Hepatocyte (in vitro differentiated cells): ENCODE results near the gene KIF3B. TPM values are rescaled to one million over a fixed set of nuclear protein-coding genes. Genes with fewer than 3 reads are reported as not detected.
A peak's percentile ranks its signal among the peaks of the same experiment; 100 is the strongest.

Source experiments
- DNase-seq: peaks from one replicate; pipeline ENCODE4 v3.0.0-alpha.2; 2016; ENCODE audit warnings: low spot score
- H2AFZ ChIP-seq: fragments of 200-600 bp; sonication (generic); 2 replicates; pipeline ENCODE4 v1.6.0; 2016; ENCODE audit warnings: antibody characterized with exemption, mild to moderate bottlenecking
- H3K27ac ChIP-seq: fragments of 200-600 bp; sonication (generic); 2 replicates; pipeline ENCODE4 v1.5.1; 2016; ENCODE audit warnings: mild to moderate bottlenecking
- H3K27me3 ChIP-seq: fragments of 200-600 bp; sonication (generic); 2 replicates; pipeline ENCODE4 v1.6.1; 2016
- H3K36me3 ChIP-seq: fragments of 200-600 bp; sonication (generic); replicated peaks from 2 replicates; pipeline ENCODE4 v1.5.1; 2016; ENCODE audit warnings: low read depth; ENCODE audit not compliant: insufficient read depth
- H3K4me1 ChIP-seq: fragments of 200-600 bp; sonication (generic); 2 replicates; pipeline ENCODE4 v1.5.1; 2016; ENCODE audit warnings: mild to moderate bottlenecking, moderate library complexity; ENCODE audit not compliant: insufficient read depth
- H3K4me2 ChIP-seq: fragments of 200-600 bp; sonication (generic); 2 replicates; pipeline ENCODE4 v1.6.0; 2016
- H3K4me3 ChIP-seq: fragments of 200-600 bp; sonication (generic); 2 replicates; pipeline ENCODE4 v1.5.1; 2016; ENCODE audit warnings: mild to moderate bottlenecking
- H3K79me2 ChIP-seq: fragments of 200-600 bp; sonication (generic); 2 replicates; pipeline ENCODE4 v1.6.0; 2017; ENCODE audit warnings: mild to moderate bottlenecking
- H3K9me2 ChIP-seq: fragments of 200-600 bp; sonication (generic); replicated peaks from 2 replicates; pipeline ENCODE4 v1.6.0; 2017; ENCODE audit warnings: mild to moderate bottlenecking; ENCODE audit not compliant: insufficient read depth
- H3K9me3 ChIP-seq: fragments of 200-600 bp; sonication (generic); 2 replicates; pipeline ENCODE4 v1.5.1; 2016; ENCODE audit warnings: low read depth, mild to moderate bottlenecking
- H4K20me1 ChIP-seq: fragments of 200-600 bp; sonication (generic); 2 replicates; pipeline ENCODE4 v1.6.0; 2016; ENCODE audit warnings: mild to moderate bottlenecking; ENCODE audit not compliant: insufficient read depth, poor library complexity, severe bottlenecking
- CTCF ChIP-seq: fragments of 200-600 bp; sonication (generic); IDR thresholded peaks from 2 replicates; pipeline ENCODE4 v1.5.1; 2016; ENCODE audit warnings: antibody characterized with exemption, mild to moderate bottlenecking; ENCODE audit not compliant: poor library complexity
- EZH2 ChIP-seq: fragments of 200-600 bp; sonication (generic); IDR thresholded peaks from 2 replicates; pipeline ENCODE4 v1.6.1; 2016; ENCODE audit warnings: antibody characterized with exemption, mild to moderate bottlenecking, borderline replicate concordance
- EZH2phosphoT487 ChIP-seq: fragments of 200-600 bp; sonication (generic); IDR thresholded peaks from one replicate; pipeline ENCODE4 v1.6.1; 2018; ENCODE audit warnings: antibody characterized with exemption, mild to moderate bottlenecking, low read depth, moderate library complexity; ENCODE audit not compliant: unreplicated experiment, severe bottlenecking
- WGBS: methylation state at CpG from one replicate; pipeline ENCODE4 v1.1.6; 2016; ENCODE audit warnings: low lambda C conversion rate; ENCODE audit errors: missing lambda C conversion rate; 5-methylcytosine and 5-hydroxymethylcytosine counted together
- polyA plus RNA-seq: library from polyadenylated mRNA; unstranded; fragments of >200 nt; fragmentation: Nextera tagmentation; extraction: Ambion mirVana; gene quantifications from 2 replicates; pipeline ENCODE4 v1.2.1, GENCODE V29; 2016
- total RNA-seq: library from RNA; depleted of rRNA; stranded (reverse); fragments of >200 nt; gene quantifications from 2 replicates; pipeline ENCODE4 v1.2.3, GENCODE V29; 2014

The KIF3B gene
- 31.2 and 32.0 TPM in 2 replicates for total RNA-seq
- polyA plus RNA-seq: 9.1 and 11.7 TPM in 2 replicates

- H3K4me2 ChIP-seq: peak within 1 kb of the TSS; percentile 90
- no peaks in the 10 kb centered on the region for H3K9me3 ChIP-seq
- H3K27me3 ChIP-seq: no peaks in the 10 kb centered on the region
- peak within 1 kb of the TSS; percentile 94 for H3K4me3 ChIP-seq
- H3K79me2 ChIP-seq: peaks cover 48% of the 10 kb centered on the region
- TF ChIP-seq CTCF: no peak
- TF ChIP-seq EZH2phosphoT487: no peak
- TF ChIP-seq EZH2: no peak
- no peaks in the 10 kb centered on the region for H3K36me3 ChIP-seq
- DNase-seq: peak; percentile 96
- 6% methylated on average over 50 of the region's 62 CpGs for WGBS
- H3K9me2 ChIP-seq: no peaks in the 10 kb centered on the region
- H3K4me1 ChIP-seq: peaks cover 11% of the 10 kb centered on the region
- H3K27ac ChIP-seq: peak within 1 kb of the TSS; percentile 64
- peak within 1 kb of the TSS; percentile 99 for H2AFZ ChIP-seq
- no peaks in the 10 kb centered on the region for H4K20me1 ChIP-seq
Observed at GRCh38 chr20:32277361-32278198, at the start of gene KIF3B. KIF3B (plus strand) TSS chr20:32277651; CDS start chr20:32309778, 32,127 bp downstream.

- Histone ChIP-seq H3K27me3 (no peaks in the 10 kb centered on the region), H3K4me1 (peaks cover 51% of the 10 kb centered on the region), H3K36me3 (no peaks in the 10 kb centered on the region), H3K4me2 (peak overlapping the region; percentile 60), H3K27ac (peak overlapping the region; percentile 98), H3K9me2 (no peaks in the 10 kb centered on the region), H2AFZ (no peak overlapping the region), H4K20me1 (no peaks in the 10 kb centered on the region), H3K79me2 (peaks cover 4% of the 10 kb centered on the region), H3K4me3 (no peak overlapping the region), H3K9me3 (no peaks in the 10 kb centered on the region)
- 48% methylated on average over 22 of the region's 22 CpGs for WGBS
- no peak for TF ChIP-seq EZH2
- no peak for TF ChIP-seq EZH2phosphoT487
- TF ChIP-seq CTCF: no peak
- peak; percentile 94 for DNase-seq
Observed at GRCh38 chr20:32227744-32228688, 49.4 kb upstream of the KIF3B start.

- H3K27ac ChIP-seq: peak overlapping the region; percentile 98
- WGBS: 83% methylated on average over 5 of the region's 5 CpGs
Observed at GRCh38 chr20:32229251-32229747, 48.2 kb upstream of the KIF3B start.

More at GRCh38 chr20:32229251-32229747, 48.2 kb upstream of the KIF3B start:
- H2AFZ ChIP-seq: no peak overlapping the region
- no peaks in the 10 kb centered on the region for H3K9me2 ChIP-seq
- H3K36me3 ChIP-seq: no peaks in the 10 kb centered on the region
- H3K4me3 ChIP-seq: no peak overlapping the region
- TF ChIP-seq CTCF (no peak), EZH2 (no peak), EZH2phosphoT487 (no peak)
- H3K4me1 ChIP-seq: peaks cover 46% of the 10 kb centered on the region
- H3K27me3 ChIP-seq: no peaks in the 10 kb centered on the region
- peaks cover 4% of the 10 kb centered on the region for H3K79me2 ChIP-seq
- DNase-seq: no peak
- H3K4me2 ChIP-seq: no peak overlapping the region
- no peaks in the 10 kb centered on the region for H3K9me3 ChIP-seq
- H4K20me1 ChIP-seq: no peaks in the 10 kb centered on the region
